ENCODE results near the gene DAAM1.
A peak's percentile ranks its signal among the peaks of the same experiment; 100 is the strongest.

The DAAM1 gene

DNA sequence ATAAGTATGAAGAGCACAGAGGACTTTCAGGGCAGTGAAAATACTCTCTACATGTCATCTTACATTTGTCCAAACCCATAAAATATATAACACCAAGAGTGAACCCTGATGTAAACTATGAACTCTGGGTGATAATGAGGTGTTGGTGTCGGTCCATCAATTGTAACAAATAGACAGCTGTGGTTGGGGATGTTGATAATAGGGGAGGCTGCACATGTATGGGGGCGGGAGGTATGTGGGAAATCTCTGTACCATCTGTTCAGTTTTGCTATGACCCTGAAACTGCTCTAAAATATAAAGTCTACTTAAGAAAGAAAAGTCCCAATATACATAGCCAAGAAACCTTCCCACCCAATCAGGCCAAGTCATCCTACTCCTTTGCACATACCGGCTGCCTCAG lies 188.2 kb downstream of the DAAM1 start:
- ATAC-seq = no peak

DNA sequence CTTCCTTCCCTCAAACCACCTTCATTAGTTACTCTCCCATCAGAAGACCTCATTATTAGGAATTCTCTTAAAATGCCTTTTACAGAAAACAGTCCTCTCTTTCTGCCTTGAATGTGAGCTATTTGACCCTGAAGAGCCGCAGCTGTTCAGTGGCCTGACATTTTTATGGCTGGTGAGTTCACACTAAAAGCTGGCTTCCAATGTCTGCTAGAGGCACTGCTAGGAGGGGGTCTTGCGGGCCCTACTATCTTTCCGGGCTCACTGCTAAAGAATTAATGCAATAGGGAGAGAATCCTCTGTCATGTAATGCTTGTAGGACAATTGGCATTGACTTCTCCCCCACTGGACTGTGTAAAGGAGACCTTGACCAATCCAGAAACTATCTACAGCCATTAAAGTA lies 189.0 kb downstream of the DAAM1 start:
- no peak for ATAC-seq

DNA sequence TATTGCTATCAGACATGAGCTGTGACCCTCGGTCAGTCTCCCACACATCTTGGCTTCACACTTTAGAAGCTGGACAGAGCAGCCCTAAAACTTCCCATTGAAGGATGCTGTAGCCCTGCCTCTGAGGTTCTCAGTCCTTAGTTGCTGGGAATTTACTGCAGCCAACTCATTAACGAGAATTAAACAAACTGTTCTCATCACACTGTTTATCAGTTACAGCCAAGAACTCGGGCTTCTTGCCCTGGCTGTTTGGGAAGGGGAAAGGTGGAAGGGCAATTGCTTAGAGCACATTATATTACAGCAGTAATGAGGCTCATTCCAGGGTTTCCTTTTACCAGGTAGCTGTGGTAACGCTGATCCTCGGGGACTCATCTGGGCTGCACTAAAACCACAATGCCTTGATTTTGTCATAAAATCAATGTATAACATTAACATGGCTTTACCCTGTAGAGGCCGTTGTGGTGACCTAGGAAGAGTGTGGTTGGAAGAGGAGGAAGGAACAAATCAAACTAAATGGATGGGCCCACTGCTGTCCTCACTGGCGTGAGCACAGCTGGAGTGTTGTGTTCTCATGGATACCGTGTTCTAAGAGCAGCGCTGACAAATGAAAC lies 189.6 kb downstream of the DAAM1 start:
- no peak for ATAC-seq

DNA sequence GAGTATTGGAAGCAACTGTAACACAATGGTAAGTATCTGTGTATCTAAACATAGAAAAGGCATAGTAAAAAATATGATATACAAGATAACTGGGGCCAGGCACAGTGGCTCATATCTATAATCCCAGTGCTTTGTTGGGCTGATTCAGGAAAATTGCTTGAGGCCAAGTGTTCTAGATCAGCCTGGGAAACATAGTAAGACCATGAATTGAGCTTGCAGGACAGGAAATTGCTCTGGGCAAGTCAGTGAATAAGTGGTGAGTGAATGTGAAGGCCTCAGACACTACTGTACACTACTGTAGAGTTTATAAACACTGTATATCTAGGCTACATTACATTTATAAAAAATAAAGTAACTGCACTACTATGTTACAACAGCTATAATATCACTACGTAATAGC lies 201.5 kb downstream of the DAAM1 start:
- ATAC-seq = no peak

DNA sequence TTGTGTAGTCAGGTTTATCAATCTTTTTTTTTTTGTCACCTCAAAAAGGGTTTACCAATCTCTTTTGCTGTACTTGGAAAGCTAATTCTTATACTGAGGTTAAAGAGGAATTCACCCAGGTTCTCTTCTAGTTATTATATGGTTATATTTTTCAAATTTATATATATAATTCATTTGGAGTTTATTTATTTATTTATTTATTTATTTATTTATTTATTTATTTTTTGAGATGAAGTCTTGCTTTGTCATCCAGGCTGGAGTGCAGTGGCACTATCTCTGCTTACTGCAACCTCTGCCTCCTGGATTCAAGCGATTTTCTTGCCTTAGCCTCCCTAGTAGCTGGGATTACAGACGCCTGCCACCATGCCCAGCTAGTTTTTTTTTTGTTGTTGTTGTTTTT lies 202.9 kb downstream of the DAAM1 start:
- ATAC-seq = no peak

DNA sequence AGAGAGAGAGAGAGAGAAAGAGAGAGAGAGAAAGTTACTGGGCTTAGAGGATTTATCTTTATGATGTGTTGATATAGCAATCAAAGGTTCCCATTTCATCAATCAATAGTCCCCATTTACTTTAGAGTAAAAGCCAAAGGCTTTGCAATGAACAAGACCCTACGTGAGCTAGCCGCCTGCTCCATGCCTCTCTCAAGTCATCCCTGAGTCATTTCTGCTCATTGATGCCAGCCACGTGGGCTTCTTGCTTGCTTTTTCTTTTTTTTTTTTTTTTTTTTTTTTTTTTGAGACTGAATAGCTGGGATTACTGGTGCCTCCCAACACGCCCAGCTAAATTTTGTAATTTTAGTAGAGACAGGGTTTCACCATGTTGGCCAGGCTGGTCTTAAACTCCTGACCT lies 205.8 kb downstream of the DAAM1 start:
- ATAC-seq = no peak

DNA sequence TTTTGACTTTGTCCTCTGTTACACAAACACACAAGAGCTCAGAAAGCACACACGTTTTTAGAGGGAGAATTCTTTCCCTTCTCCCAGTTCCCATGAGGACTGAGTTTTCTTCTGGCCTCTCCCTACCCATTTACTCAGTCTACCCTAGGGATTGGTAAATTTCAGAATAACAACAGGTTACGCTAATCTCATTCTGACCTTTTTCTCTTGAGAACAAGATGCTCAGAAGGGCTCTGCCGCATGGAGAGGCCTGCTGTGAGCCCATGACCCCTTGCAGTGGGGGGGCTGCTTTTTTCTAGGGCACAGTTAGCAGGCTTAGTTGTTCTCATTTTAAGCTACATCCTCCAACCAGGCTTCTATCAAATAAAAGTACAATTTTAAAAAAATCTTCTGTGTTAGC lies 207.2 kb downstream of the DAAM1 start:
- no peak for ATAC-seq

DNA sequence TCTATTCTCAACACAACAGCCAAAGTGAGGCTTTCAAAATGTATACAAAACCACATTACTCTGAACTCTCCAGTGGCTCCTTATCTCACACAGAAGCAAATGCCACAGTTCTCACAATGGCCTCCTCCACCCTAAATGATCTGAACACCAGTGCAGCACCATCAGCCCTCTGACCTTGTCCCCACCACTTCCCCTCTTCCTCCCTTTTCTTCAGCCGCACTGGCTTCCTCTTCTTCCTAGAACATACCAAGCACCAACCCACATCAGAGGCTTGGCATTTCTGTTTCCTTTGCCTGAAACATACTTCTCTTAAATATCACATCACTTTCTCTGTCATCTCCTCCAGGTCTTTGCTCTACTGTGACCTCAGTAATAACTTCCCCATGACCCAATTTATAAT lies 210.4 kb downstream of the DAAM1 start:
- ATAC-seq = peak in 1 of 2 donors; percentile 9

DNA sequence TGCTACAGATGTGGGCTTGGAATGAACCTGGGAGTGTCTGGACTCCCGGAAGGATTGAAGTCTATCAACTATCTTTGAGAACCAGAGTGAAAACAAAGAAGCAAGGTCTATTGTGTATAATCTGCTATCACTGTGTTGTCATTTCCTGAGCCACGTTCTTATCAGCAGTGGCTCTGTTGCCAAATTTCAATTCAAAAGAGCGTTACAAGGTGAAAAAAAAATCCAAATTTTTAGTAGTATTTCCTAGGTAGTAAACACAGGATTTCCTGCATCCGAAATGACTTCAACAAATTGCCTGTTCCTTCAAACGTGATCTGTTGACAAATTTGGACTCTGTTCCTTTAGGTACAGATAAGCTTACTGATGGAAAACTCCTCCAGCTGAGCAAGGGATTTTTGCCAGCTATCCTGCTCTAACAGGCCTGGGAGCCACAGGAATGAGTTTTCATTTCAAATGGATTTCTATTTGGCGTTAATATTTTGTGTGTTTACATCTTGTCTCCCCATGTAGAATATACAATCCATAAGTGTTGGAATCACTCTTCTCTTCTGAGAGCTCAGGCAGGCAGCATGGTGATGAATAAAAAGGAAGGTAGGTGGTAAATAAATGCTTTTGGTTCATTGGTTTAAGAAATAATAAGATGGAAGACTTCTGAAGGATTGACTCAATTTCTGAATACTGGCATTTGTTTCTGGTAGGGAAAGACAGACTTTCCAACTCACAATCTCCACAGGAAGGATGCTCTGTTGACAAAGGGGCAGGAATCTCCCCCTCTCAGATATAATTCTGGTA lies 218.2 kb downstream of the DAAM1 start:
- no peak for ATAC-seq

DNA sequence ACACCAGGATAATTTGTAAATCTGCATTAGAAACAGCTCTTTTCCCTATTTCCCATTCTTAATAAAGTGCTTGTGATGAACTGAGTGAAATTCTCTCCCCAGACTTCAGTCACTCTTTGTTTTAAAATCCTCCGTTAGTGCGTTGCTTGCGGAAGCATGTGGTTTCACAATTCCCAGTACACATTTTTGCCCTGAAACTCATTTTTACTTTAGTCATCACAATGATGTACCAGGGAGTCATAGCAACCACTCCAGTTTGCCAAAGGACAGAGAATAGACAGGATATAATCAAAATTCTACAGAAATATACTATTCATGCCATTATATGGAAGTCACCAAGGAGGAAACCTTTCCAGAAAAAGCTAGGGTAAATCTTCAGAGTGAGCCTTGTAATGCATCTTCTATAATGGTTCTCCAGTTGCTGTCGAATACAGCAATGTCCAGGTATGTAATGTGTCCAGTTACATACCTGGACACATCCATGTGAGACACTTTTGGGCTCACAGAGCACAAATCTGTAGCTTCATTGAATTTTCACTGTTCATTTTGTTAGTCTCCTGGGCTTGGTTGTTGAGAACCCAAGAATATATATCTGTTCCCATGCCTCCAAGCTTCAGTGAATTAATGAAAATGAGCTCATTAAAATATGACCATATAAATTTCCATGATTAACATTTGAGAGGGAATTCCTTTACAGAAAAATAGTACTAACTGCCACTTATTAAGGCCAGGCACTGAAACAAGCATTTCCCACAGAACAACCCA lies 219.0 kb downstream of the DAAM1 start:
- ATAC-seq = no peak

DNA sequence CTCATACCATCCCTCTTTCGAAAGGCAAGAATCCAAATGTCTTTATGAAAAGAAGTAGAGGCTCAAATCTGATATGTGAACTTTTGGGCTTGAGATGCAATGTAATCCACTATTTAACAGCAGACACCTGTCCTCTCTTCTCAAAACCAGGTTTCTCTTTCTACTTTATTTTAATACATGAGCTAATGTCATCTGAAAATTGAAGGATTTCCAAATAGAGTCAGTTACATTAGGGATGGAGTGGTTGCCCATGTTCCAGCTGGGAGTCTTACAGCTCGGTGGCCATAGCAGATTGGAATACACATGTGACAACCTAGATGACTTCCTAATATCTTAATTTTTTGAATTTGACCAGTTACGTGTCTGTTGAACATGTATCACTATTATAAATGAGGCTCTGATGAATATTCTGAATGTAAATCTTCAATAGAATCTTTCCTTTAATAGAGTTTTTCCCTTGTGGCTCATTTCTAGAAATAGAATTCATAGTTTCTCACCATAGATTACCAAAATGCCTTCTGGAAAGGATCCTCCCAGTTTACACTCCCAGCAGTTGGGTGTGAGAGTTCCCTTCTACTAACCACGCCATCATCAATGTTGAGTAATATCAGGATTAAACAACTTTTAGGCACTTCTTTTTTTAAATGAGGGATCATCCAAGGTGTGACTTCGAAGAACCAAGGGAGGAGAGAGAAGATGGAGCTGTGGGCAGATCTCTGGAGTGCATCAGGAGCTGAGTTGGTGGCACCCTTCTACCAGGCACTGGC lies 227.6 kb downstream of the DAAM1 start:
- no peak for ATAC-seq

DNA sequence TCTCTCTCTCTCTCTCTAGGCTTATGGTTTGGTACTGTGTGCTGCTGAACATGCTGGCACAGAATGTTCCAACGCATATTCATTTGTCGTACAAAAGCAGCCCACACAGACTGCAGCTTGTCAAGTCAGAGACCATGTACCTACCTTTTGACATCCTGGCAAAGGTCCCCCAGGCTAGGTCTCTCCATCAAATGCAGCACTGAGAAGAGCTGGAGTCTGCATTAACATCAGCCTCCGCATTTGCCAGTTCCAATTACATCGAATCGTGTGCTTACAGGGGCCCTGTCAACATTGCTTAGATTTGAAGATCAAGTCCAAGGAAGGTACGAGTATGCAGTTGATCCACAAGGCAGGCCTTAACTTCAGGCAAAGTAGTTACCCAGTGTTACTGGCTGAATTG lies 228.8 kb downstream of the DAAM1 start:
- no peak for ATAC-seq

DNA sequence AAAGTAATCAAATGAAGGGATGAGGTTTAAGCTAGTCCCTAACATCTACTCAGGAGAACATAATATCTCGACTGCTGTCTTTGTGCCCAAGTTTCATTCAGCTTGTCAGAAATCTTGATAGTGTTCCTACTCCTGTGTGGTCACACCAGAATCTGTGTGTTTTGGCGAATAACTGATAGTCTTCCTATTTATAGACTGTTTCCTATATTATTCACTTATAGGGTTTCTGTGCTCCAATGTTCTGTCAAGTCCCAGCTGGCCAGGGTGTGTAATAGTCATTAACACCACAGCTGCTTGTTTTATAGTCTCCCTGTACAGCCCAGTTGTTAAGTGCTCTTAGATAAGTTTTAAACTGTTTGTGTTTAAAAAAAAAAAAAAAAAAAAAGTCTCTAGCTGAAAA lies 230.8 kb downstream of the DAAM1 start:
- ATAC-seq = no peak

Measured in activated CD4-positive, CD25-positive, alpha-beta regulatory T cell treated with anti-CD3 and anti-CD28 coated beads, Interleukin-2, amount 50 U/mL, for 24 hours (primary cell).